ENCODE results near the gene TRIM7. TPM values are rescaled to one million over a fixed set of nuclear protein-coding genes. Genes with fewer than 3 reads are reported as not detected.
A peak's percentile ranks its signal among the peaks of the same experiment; 100 is the strongest.

TRIM7 gene
- total RNA-seq, 6 experiments from 2014 or later, result 0.07 to 1.4 (median 0.26) TPM; not detected in 1

DNA sequence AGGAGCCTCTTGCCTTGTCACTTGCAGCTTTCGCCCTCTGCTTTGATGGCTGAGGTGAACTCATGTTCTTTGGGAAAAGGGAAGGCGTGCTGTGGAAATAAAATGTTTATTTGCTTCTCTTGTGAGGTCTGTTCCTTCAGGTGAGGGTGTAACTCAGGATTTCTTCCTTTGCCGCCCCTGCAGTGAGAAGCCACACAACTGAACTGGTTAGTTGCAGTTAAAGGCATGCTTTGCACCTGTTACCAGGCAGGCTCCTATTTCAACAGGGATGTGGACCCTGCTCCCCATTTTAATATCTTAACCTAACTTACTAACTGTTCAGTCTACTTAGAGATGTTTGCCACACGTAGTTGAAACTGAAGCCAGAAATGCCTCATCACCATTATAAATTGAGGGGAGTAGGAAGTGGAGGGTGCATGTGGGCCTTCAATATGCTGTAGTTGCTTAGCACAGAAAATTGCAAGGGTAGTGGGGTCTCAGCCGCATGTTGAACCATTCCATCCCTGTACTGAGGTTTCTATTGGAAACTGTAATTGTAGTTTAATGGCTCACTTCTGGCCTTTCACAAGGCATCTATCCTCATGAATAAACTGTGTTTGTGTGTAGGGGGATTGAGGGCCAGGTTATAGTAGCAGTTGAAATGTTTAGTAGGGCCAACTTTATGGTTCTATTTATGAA lies 30.8 kb upstream of the TRIM7 start:
- Histone ChIP-seq H3K27me3 (no peaks in the 10 kb centered on the region), H3K4me3 (no peak overlapping the region), H3K27ac (no peak overlapping the region), H3K9me3 (no peaks in the 10 kb centered on the region), H3K4me1 (no peaks in the 10 kb centered on the region), H3K36me3 (peaks cover 36 to 81% (median 47%) of the 10 kb centered on the region in 4 donors)
- no peak for TF ChIP-seq POLR2A (IDR thresholded peaks at IDR 0.05)
- no peak for DNase-seq
- intact Hi-C loops (cut with DNase I), result no loop called here
- WGBS (ENCODE audit: insufficient coverage, low coverage, low lambda C conversion rate, missing lambda C conversion rate), result 95% methylated on average over 4 of the region's 5 CpGs
- no peak for ATAC-seq

DNA sequence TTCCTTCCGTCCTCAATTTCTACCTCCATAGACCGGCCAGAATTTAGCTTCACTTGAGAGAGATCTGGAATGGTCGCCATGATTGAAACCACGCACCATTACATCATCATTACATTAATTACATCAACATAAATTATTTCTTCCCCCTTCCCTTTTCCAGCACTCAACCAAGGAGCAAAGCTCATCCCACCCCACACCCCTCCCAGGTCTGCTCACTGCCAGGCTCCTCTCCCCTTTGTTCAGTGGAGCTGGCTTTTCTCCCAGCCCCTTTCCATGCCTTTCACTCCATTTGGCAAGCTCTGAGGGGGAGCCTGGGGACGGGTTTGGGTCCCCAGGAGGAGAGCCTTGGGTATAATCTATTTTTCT lies 30.3 kb upstream of the TRIM7 start:
- intact Hi-C loops (cut with DNase I), result no loop called here
- Histone ChIP-seq H3K4me1 (no peaks in the 10 kb centered on the region), H3K36me3 (peaks cover 36 to 79% (median 43%) of the 10 kb centered on the region in 4 donors), H3K27me3 (no peaks in the 10 kb centered on the region), H3K4me3 (no peak overlapping the region), H3K9me3 (no peaks in the 10 kb centered on the region), H3K27ac (no peak overlapping the region)
- DNase-seq (no peak), ATAC-seq (peak in 1 of 4 donors; percentile 4)
- TF ChIP-seq POLR2A (IDR thresholded peaks at IDR 0.05), result no peak
- TF ChIP-seq, protein P1, sequence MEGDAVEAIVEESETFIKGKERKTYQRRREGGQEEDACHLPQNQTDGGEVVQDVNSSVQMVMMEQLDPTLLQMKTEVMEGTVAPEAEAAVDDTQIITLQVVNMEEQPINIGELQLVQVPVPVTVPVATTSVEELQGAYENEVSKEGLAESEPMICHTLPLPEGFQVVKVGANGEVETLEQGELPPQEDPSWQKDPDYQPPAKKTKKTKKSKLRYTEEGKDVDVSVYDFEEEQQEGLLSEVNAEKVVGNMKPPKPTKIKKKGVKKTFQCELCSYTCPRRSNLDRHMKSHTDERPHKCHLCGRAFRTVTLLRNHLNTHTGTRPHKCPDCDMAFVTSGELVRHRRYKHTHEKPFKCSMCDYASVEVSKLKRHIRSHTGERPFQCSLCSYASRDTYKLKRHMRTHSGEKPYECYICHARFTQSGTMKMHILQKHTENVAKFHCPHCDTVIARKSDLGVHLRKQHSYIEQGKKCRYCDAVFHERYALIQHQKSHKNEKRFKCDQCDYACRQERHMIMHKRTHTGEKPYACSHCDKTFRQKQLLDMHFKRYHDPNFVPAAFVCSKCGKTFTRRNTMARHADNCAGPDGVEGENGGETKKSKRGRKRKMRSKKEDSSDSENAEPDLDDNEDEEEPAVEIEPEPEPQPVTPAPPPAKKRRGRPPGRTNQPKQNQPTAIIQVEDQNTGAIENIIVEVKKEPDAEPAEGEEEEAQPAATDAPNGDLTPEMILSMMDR (IDR thresholded peaks at IDR 0.05), result no peak
- WGBS (ENCODE audit: insufficient coverage, low coverage, low lambda C conversion rate, missing lambda C conversion rate), result 90% methylated on average over 5 of the region's 5 CpGs

DNA sequence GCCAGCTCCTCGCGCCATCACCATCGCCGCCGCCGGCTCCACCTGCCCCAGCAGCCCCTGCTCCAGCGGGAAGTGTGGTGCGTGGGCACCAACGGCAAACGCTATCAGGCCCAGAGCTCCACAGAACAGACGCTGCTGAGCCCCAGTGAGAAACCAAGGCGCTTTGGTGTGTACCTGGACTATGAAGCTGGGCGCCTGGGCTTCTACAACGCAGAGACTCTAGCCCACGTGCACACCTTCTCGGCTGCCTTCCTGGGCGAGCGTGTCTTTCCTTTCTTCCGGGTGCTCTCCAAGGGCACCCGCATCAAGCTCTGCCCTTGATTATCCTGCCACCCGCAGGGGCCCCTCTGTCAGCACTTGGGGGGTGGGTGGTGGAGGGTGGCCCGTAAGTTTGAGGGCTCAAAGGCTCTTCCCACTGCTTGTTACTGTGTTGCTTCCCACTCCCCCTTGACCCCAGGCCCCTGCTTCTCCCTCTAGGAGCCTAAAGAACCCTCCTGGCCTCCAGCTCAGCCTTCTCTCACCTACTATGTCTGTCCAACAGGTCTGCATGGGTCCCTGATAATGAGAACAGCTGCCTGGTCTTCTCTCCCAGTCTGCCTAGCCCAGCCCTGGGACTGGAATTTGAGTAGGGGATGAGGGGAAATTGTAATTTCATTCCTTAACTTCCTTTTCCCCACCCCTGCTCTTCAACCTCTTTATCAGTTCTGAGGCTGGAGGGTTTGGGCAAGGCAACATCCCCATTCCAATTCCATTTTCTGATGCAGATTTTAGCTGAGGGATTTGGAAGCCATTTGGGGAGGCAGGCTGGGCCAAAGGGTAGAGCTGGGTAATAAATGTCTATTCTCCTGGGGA lies 29.7 kb upstream of the TRIM7 start:
- Histone ChIP-seq H3K27me3 (no peaks in the 10 kb centered on the region), H3K27ac (no peak overlapping the region), H3K4me1 (no peaks in the 10 kb centered on the region), H3K36me3 (peaks cover 33 to 73% (median 40%) of the 10 kb centered on the region in 4 donors), H3K9me3 (no peaks in the 10 kb centered on the region), H3K4me3 (no peak overlapping the region)
- intact Hi-C loops (cut with DNase I), result no loop called here
- TF ChIP-seq, protein P1 (IDR thresholded peaks at IDR 0.05), result no peak
- TF ChIP-seq POLR2A (IDR thresholded peaks at IDR 0.05), result no peak
- no peak for DNase-seq
- 87% methylated on average over 7 of the region's 22 CpGs for WGBS (ENCODE audit: insufficient coverage, low coverage, low lambda C conversion rate, missing lambda C conversion rate)
- peak in 2 of 4 donors; percentile 15 to 24 for ATAC-seq

DNA sequence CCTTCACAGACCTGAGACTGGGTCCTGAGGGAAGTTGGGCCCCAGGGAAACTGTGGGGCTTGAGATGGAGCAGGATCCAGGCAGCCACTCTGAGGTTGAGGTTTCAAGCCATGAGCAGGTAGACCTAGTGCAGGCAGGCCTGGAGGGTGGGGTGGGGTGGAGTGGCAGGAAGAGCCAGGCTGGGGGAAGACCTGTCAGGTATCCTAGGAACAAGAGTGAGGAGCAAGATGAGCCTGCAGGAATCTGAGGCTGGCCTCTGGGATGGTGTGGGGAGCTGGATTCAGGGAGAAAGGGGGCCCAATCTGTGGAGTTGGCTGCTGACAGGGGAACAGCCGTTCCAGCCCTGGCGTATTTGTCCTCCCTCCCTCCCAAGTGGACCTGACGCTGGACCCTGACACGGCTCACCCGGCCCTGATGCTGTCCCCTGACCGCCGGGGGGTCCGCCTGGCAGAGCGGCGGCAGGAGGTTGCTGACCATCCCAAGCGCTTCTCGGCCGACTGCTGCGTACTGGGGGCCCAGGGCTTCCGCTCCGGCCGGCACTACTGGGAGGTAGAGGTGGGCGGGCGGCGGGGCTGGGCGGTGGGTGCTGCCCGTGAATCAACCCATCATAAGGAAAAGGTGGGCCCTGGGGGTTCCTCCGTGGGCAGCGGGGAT lies 28.9 kb upstream of the TRIM7 start:
- TF ChIP-seq POLR2A (IDR thresholded peaks at IDR 0.05), result no peak
- TF ChIP-seq, protein P1 (IDR thresholded peaks at IDR 0.05), result no peak
- Histone ChIP-seq H3K9me3 (no peaks in the 10 kb centered on the region), H3K27ac (no peak overlapping the region), H3K27me3 (no peaks in the 10 kb centered on the region), H3K4me1 (no peaks in the 10 kb centered on the region), H3K36me3 (peaks cover 27 to 66% (median 34%) of the 10 kb centered on the region in 4 donors), H3K4me3 (no peak overlapping the region)
- ATAC-seq (peak in 2 of 4 donors; percentile 5 to 19), DNase-seq (no peak)
- intact Hi-C loops (cut with DNase I), result no loop called here
- no CpG with 5 or more reads among the region's 24 CpGs for WGBS (ENCODE audit: insufficient coverage, low coverage, low lambda C conversion rate, missing lambda C conversion rate)
